ENCODE measurements around the gene NSG2.
"Not testable (repeated sequence)": the region's sequence is repeated elsewhere in the genome, so short reads cannot be mapped to it uniquely, and the experiment has no call there.

The NSG2 gene

DNA sequence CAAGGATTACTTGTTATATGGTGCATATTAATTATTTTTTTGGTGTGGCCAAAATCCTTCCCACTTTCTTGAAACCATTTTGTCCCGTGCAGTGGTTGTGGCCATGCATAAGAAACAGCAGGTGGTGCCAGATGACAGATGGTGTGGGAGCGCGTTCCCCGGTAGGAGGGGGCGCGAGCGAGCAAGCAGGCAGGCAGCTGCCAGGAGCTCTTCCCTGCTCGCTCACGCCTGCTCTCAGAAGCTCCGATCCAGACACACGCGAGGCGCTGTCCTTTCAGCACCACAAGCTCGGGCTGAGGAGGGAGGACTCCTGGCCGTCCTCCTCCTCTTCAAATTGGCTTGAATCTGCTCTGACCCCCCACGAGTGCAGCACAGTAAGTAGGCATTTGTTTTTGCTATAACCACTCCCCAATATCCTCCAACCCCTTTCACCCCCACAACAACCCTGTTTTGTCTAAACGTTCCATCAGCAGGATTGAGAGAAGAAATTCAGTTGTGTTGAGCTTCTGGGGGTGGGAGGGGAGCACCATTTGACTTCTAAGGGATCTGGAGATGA, at the start of gene NSG2:
Gene NSG2, plus strand, starts transcription at position 237 of the 556 bp plus-strand sequence. CDS start 1,050 bp downstream, outside the sequence.
- no peak for DNase-seq

- no peak for DNase-seq
These were observed 48.2 kb upstream of the NSG2 start for GRCh38 chr5:173997331-173997730.

- DNase-seq: no peak
These were observed 47.0 kb upstream of the NSG2 start for GRCh38 chr5:173998531-173998930.

GRCh38 chr5:174000076-174000475, 45.4 kb upstream of the NSG2 start:
- DNase-seq: no peak

DNA sequence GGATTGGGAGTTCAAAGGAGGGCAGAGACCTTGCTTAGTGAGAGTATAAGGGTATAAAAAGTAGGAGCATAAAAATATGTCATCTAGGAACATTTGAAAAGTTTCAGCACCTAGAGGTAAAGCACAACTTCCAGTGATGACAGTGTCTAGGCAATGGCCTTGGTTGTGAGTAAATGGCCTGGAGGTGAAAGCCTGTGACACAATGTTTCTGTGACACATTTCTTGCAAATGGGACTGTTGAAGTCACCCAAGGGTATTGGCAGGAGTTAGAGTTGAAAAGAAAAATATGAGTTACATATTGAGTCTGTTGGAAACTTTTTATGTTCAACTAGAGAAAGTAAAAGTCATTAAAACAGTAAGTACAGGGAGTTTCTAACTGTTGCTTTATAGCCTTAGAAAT, 41.7 kb upstream of the NSG2 start:
- no peak for DNase-seq

GRCh38 chr5:174008922-174009321, 36.6 kb upstream of the NSG2 start:
- no peak for DNase-seq

DNA sequence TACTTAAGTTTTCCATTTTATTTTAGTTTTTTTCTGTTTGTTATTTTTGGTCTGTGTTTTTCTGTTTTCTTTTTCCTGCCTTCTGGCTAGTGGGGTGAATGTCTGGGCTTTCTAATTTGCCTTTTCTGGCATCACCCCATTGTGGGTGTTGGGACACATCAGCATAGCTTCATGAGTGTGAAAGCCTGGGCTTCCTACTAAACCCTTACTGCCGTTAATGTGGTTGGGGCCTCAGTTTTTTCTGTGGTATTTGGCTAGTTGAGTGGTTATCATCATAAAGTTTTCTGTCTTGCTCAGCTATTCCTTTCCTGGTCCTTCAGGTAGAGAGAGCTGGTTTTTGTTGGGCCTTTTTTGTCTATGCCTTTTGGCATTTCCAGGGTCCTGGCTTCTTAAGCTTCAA, 35.1 kb upstream of the NSG2 start:
- no peak for DNase-seq

DNA sequence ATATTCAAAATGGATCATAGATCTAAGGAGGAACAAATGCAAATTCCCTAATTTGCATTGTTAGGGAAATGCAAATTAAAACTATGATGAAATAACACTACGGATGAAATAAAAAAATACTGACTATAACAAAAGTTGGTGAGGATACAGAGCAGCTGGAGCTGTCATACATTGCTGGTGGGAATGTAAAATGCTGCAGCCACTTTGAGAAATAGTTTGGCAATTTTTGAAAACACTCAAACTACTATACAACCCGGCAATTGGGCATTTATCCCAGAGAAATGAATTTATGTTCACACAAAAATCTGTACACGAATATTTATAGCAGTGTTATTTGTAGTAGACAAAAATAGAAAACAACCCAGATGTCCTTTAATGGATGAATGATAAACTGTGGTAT, 34.1 kb upstream of the NSG2 start:
- DNase-seq: no peak

DNA sequence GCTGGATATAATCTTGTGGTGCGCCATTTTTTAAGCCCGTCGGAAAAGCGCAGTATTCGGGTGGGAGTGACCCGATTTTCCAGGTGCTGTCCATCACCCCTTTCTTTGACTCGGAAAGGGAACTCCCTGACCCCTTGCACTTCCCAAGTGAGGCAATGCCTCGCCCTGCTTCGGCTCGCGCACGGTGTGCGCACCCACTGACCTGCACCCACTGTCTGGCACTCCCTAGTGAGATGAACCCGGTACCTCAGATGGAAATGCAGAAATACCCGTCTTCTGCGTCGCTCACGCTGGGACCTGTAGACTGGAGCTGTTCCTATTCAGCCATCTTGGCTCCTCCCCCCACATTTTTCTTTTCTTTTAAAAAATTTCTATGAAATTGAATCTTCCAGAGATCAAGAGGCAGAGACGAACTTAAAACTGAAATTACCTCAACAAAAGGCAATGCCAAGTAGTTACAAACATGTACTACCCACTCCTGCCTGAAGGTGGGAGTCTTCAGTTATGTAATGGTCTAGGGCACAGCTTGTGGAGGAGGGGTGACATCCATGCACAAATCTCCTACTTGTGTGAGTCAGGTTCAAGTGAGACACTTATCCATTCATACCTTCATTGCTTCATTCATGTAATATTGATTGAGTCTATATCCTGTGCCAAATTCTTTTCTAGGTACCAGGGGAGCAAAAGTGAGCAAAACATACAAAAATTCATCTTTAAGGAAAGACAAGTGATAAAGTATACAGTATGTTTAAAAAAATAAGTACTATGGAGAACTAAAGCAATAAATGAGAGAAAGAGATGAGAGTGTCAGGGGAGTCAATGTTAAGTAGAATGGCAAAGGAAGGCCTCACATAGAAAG, 25.2 kb upstream of the NSG2 start:
- DNase-seq: not testable (repeated sequence)

DNA sequence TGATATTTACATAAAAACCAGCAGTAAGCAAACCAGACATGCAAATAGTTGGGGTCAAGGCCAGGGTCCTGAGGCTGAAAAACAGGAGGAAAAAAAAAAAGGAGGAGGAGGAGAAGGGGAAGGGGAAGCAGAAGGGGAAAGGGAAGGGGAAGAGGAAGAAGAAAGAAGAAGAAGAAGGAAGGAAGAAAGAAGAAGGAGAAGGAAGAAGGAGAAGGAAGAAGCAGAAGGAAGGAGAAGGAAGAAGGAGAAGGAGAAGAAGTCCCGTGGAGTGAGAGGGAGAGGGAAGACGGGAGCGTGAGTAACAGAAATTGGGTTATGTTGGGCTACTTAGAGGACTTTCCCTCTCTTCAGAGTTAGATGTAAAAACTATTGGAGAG, 24.6 kb upstream of the NSG2 start:
- DNase-seq: no peak

DNA sequence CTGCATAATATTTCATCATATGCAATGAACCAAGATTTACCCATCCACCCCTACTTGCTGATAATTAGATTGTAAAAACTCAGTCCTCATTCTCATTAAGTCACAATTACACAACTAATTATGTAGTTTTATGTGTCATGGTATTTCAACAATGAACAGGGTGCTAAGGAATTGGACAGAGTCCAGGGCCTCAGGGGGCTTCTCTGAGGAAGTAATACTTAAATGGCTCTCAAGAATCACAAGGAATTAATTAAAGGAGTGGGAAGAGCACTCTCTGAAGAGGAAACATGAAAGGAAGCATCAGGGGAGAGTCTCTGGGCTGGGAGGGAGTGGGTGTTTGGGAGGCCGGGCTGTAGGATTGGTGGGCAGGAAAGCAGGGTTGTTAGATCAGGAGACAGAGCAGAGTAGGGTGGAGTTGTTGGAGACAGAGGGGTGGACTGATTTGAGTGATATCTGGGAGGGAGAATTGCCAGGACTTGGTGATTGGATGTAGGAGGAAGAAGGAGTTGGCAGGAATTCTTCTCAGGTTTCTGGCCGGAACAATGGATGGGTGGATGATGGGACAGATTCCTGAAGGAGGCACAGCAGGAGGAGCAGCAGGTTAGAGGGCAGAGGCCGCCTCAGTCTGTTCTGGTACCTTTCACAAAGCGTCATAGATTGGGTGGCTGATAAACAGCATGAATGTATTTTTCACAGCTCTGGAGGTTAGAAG, 23.0 kb upstream of the NSG2 start:
- no peak for DNase-seq

DNA sequence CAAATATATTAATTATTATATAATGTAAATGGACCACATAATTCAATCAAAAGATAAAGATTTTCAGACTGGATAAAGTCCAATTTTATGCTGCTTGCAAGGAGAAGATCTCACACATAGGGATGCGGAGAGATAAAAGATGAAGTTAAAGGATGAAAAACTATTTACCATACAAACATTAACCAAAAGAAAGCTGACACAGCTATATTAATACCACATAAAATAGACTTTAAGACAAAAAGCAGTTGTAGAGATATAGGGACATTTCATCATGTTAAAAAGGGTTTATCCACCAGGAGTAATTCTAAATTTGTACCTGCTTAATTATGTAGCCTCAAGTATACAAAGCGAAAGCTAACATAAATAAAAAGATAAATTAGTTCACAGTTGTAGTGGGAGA, 15.2 kb upstream of the NSG2 start:
- DNase-seq: no peak

DNA sequence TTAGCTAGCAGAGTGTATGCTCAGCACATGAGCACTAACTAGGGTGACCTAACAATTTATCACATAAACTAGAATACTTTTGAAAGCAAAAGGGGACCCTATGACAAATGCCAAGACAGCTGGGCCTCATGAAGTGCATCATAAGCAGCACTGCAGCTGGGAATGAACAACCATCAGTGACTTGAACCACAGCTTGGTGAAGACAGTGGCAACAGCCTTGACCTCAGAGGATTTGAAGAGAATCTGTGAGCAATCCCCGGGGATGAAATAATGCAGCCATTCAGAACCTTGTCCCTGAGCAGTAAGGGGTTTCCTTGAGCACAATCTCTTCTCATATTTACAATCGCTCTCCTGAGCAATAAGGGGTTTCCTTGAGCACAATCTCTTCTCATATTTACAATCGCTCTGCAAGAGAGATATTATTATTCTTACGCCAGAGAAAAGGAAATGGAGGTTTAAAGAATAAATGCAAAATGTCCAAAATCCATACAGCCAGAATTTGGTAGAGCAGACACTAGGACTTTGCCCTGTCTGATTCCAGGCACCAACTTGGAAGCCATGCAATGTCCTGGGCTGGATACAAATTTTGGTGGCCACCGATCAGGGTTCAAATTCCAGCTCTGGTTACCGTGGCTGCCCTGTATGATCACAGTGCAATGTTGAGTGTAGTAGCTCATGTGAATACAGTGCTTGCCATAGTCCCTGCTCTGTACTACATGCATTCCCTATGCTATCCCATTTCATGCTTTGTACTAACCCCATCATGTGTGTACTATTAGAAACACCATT, 846 bp upstream of the NSG2 start:
- no peak for DNase-seq

DNA sequence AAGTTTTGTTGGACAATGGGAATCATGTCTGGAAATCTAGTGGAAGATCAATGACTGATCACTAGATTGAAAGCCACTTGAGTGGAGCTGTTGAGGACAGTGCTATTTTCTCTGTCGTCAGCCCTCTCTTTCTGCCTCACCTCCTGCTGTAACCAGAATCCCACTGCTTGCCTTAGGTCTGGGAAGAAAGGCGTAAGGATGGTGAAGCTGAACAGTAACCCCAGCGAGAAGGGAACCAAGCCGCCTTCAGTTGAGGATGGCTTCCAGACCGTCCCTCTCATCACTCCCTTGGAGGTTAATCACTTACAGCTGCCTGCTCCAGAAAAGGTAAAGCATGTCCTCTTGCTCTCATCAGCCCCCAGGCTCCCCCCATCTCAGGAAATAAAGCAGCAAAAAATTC, 1.1 kb downstream of the NSG2 start:
- no peak for DNase-seq

GRCh38 chr5:174047472-174048099, 2.1 kb downstream of the NSG2 start:
- DNase-seq: no peak

DNA sequence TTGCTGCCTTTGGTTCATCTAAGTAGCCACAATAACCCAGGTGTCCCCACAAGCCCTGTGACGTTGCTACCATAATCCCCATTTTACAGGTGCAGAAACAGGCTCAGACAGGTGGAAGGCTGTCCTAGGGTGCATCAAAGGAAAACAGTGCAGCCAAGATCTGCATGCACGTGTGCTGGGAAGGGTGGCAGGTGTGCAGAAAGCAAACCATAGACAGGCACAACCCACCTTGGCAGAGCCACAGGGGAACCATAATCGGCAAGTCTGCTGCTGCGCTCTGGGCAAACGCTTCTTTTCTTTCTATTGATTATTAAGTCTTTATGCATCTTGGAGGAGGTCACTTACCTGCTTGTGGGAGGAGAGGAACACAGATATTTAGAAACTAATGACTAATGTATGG, 7.1 kb downstream of the NSG2 start:
- no peak for DNase-seq

GRCh38 chr5:174053905-174054304, 8.4 kb downstream of the NSG2 start:
- DNase-seq: no peak

DNA sequence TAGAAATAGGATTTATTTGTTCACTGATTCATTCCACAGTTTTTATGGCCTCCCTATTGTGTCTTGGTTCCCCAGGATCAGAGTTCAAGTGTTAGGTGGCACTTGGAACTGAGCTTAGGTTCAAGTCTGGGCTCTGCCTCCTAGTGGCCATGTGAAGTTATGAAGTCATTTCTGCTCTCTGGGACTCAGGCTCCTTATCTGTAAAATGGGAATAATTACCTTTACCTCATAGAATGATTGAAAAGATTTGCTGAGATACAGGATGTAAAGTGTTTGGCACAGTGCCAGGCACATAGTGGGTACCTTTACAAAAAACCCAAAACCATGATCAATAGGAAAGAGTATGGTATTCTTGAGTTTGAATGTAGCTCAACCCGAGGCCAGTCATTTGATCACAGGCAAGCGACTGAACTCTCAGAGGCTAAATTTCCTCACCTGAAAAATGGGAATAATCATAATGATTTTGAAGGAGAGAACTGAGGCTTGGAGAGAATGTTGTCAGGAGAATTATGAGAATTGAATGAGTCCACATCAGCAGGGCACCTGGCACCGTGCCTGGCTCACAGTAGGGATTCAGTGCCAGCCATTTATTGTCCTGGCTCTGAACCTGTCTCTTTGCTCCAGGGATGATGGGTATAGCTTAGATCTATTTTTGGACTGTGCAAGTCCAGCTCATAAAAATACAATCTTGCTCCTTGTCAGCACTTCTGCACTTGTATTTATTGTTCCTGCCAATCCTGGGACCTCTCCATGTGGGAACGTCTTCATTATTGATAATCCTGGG, 10.8 kb downstream of the NSG2 start:
- DNase-seq: no peak

DNA sequence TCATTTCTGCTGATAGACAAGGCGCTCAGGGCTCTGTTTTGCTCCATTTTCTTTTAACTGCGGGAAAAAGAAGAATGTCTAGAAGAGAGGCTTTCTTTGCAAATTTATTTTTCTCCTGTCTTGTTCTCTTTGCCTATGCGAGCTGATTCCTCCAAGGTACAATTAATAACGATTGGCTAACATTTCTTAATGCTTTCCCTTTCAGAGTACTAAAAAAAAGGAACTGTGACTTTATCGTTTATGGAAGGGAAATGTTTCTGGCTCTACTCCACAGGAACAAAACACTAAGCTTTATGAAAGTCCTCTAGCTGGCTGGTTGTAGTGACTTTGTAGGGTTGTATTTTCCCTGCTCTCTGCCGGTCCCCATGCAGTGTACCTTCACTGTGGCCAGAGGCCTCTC, 11.7 kb downstream of the NSG2 start:
- no peak for DNase-seq

- no peak for DNase-seq
These were observed 13.1 kb downstream of the NSG2 start for GRCh38 chr5:174058433-174059122.

DNA sequence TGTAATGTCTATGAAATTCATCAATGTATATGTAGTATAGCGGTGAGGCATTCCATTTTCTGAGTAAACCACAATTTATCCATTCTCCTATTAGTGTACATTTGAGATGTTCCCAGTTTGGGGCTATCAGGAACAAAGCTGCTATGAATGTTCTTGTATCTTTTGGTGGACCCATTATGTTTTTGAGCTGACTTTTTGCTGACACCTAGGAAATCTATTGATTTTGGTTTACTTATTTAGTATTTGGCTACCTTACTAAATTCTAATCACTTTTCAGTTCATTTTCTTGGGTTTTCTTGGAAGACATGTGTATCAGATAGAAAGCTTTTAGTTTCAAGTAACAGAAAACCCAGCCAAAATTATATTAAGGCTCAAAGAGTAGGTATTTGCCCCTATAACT, 13.7 kb downstream of the NSG2 start:
- DNase-seq: no peak

Data from activated naive CD4-positive, alpha-beta T cell (primary cell).